Kidney capillary endothelial cell (primary cell): ENCODE results near the gene SSBP2.

Experiments
- DNase-seq: peaks from one replicate; pipeline ENCODE4 v3.0.0-alpha.2; 2018; ENCODE audit warnings: low spot score

SSBP2 gene

GRCh38 chr5:81767097-81767496, 16.2 kb upstream of the SSBP2 start:
- DNase-seq, result no peak

- DNase-seq, result no peak
Measured at GRCh38 chr5:81766611-81767010, 15.7 kb upstream of the SSBP2 start.

- DNase-seq, result no peak
Measured at GRCh38 chr5:81763294-81763928, 12.5 kb upstream of the SSBP2 start.

GRCh38 chr5:81762853-81763252, 12.0 kb upstream of the SSBP2 start:
- no peak for DNase-seq

- DNase-seq, result no peak
Measured at GRCh38 chr5:81762401-81762800, 11.5 kb upstream of the SSBP2 start.

GRCh38 chr5:81761970-81762369, 11.1 kb upstream of the SSBP2 start:
- no peak for DNase-seq

- no peak for DNase-seq
Measured at GRCh38 chr5:81761270-81761669, 10.4 kb upstream of the SSBP2 start.

GRCh38 chr5:81760521-81760920, 9.6 kb upstream of the SSBP2 start:
- no peak for DNase-seq

- no peak for DNase-seq
Measured at GRCh38 chr5:81759632-81760005, 8.7 kb upstream of the SSBP2 start.

GRCh38 chr5:81757404-81757803, 6.5 kb upstream of the SSBP2 start:
- DNase-seq, result no peak

GRCh38 chr5:81756016-81756415, 5.1 kb upstream of the SSBP2 start:
- no peak for DNase-seq

- peak; percentile 63 for DNase-seq
Measured at GRCh38 chr5:81755320-81755719, 4.4 kb upstream of the SSBP2 start.

GRCh38 chr5:81754621-81755020, 3.7 kb upstream of the SSBP2 start:
- DNase-seq, result no peak

GRCh38 chr5:81753429-81753828, 2.5 kb upstream of the SSBP2 start:
- no peak for DNase-seq

- no peak for DNase-seq
Measured at GRCh38 chr5:81752644-81752963, 1.7 kb upstream of the SSBP2 start.

- DNase-seq, result peak; percentile 16
Measured at GRCh38 chr5:81751836-81752643, 1.1 kb upstream of the SSBP2 start.

GRCh38 chr5:81750308-81751008, 439 bp downstream of the SSBP2 start:
- no peak for DNase-seq

- no peak for DNase-seq
Measured at GRCh38 chr5:81749561-81750307, 1.2 kb downstream of the SSBP2 start.

GRCh38 chr5:81749192-81749560, 1.7 kb downstream of the SSBP2 start:
- no peak for DNase-seq

GRCh38 chr5:81748556-81748955, 2.3 kb downstream of the SSBP2 start:
- no peak for DNase-seq

GRCh38 chr5:81747030-81747429, 3.9 kb downstream of the SSBP2 start:
- no peak for DNase-seq

- no peak for DNase-seq
Measured at GRCh38 chr5:81740758-81741157, 10.1 kb downstream of the SSBP2 start.

GRCh38 chr5:81739291-81739690, 11.6 kb downstream of the SSBP2 start:
- DNase-seq, result no peak
